ENCODE data around the gene HIBADH. TPM values are rescaled to one million over a fixed set of nuclear protein-coding genes. Genes with fewer than 3 reads are reported as not detected.
A peak's percentile ranks its signal among the peaks of the same experiment; 100 is the strongest.

HIBADH gene
- total and polyA plus RNA-seq, 9 of the 15 experiments (the other 6 are each of a cell fraction or from before 2014, with no cell fraction given), result 10.7 to 67.8 (median 36.9) TPM

GRCh38 chr7:27641581-27642230 lies 21.0 kb downstream of the HIBADH start:
- ATAC-seq, result no peak
- POLR2A ChIA-PET, result no interaction called here

More at GRCh38 chr7:27641581-27642230, 21.0 kb downstream of the HIBADH start:
- no peak for TF ChIP-seq SIX5 (IDR thresholded peaks at IDR 0.05; ENCODE audit: borderline replicate concordance in 1 of 2, insufficient read depth in 1 of 2, low read depth in 1 of 2, low read length in 2 of 2)
- no peak for TF ChIP-seq RAD21 (CRISPR knock-in tag; conservative IDR thresholded peaks at IDR 0.05 in 1 of 2, IDR thresholded peaks at IDR 0.05 in 1 of 2)
- peak; percentile 34 for TF ChIP-seq MEIS2 (IDR thresholded peaks at IDR 0.05; ENCODE audit: partially characterized antibody)
- no peak for TF ChIP-seq ZNF253 (CRISPR knock-in tag; conservative IDR thresholded peaks at IDR 0.05)
- TF ChIP-seq PBX2 (CRISPR knock-in tag; IDR thresholded peaks at IDR 0.05; ENCODE audit: low read depth), result no peak
- 0 out of 2 replicates have a peak, but pooled peaks have one; percentile 44 for TF ChIP-seq PBX2 (tag; conservative IDR thresholded peaks at IDR 0.05; ENCODE audit: low read depth)
- TF ChIP-seq THRAP3 (IDR thresholded peaks at IDR 0.05; ENCODE audit: borderline replicate concordance), result no peak
- no peak for TF ChIP-seq HEY1 (CRISPR knock-in tag; IDR thresholded peaks at IDR 0.05; ENCODE audit: borderline replicate concordance)
- no peak for TF ChIP-seq TFAM (CRISPR knock-in tag; conservative IDR thresholded peaks at IDR 0.05)
- TF ChIP-seq RAD51 (IDR thresholded peaks at IDR 0.05; ENCODE audit: borderline replicate concordance, low read depth), result no peak
- H3K36me3 ChIP-seq (ENCODE audit: control insufficient read depth, insufficient read depth, low read length), result peaks cover 19% of the 10 kb centered on the region
- FAIRE-seq, result no peak
- no peaks in the 10 kb centered on the region for H3K79me2 ChIP-seq (ENCODE audit: control insufficient read depth, insufficient read depth, low read length)
- no peaks in the 10 kb centered on the region for H4K20me1 ChIP-seq (replicated peaks; ENCODE audit: control insufficient read depth, insufficient read depth, low read length)
- WGBS (ENCODE audit: insufficient coverage, low coverage, missing lambda C conversion rate), result 77% methylated on average over 4 of the region's 4 CpGs
- no peak overlapping the region for H3K27ac ChIP-seq (ENCODE audit: extremely low read depth, low read depth, low read length)
- H2AFZ ChIP-seq (ENCODE audit: low read depth, low read length), result no peak overlapping the region
- no peaks in the 10 kb centered on the region for H3K27me3 ChIP-seq (ENCODE audit: control insufficient read depth in 2 of 2, insufficient read depth in 2 of 2, low read length in 2 of 2)
- H3K9me3 ChIP-seq (replicated peaks; ENCODE audit: control insufficient read depth, insufficient read depth, low read depth, low read length), result no peaks in the 10 kb centered on the region
- intact Hi-C loops (cut with micrococcal nuclease) (no loop called here), in situ Hi-C loops (cut with MboI) (no loop called here)
- no peak overlapping the region for H3K4me2 ChIP-seq (ENCODE audit: insufficient read depth, low read length)
- H3K4me1 ChIP-seq (replicated peaks in 1 of 2; ENCODE audit: control insufficient read depth in 2 of 2, insufficient read depth in 2 of 2, low read length in 2 of 2), result no peaks in the 10 kb centered on the region
- DNase-seq (ENCODE audit: extremely low read depth in 1 of 4, low spot score in 3 of 4), result no peak
- H3K9me1 ChIP-seq (ENCODE audit: control insufficient read depth, insufficient read depth, low read length), result no peaks in the 10 kb centered on the region
- H3K4me3 ChIP-seq, result no peak overlapping the region
- CTCF ChIA-PET (ENCODE audit: low intra/inter-chr PET ratio), result interaction anchor here (0.7 kb wide), 1 partner anchor 63 kb away, joined by 3 read pairs; no protein-coding TSS in a partner anchor
- BruUV-seq (replicated peaks), result TSS peak; percentile 6
- no peak overlapping the region for H3K9ac ChIP-seq (ENCODE audit: insufficient read depth in 1 of 2, low read depth in 2 of 2, low read length in 2 of 2)
